ENCODE measurements around the gene FLYWCH2.

FLYWCH2 gene

GRCh38 chr16:2899564-2900072, 16.6 kb downstream of the FLYWCH2 start:
- TF ChIP-seq CTCF (IDR thresholded peaks at IDR 0.05; ENCODE audit: low read depth, low read length, missing control alignments), result no peak
- DNase-seq (ENCODE audit: extremely low read depth, low read depth), result no peak
- H3K4me3 ChIP-seq (replicated peaks; ENCODE audit: low read depth, low read length), result no peak overlapping the region

GRCh38 chr16:2900526-2901075, 17.6 kb downstream of the FLYWCH2 start:
- no peak for DNase-seq (ENCODE audit: extremely low read depth, low read depth)
- H3K4me3 ChIP-seq (replicated peaks; ENCODE audit: low read depth, low read length), result no peak overlapping the region
- no peak for TF ChIP-seq CTCF (IDR thresholded peaks at IDR 0.05; ENCODE audit: low read depth, low read length, missing control alignments)

GRCh38 chr16:2902337-2903130, 19.5 kb downstream of the FLYWCH2 start:
- DNase-seq (ENCODE audit: extremely low read depth, low read depth), result no peak
- no peak for TF ChIP-seq CTCF (IDR thresholded peaks at IDR 0.05; ENCODE audit: low read depth, low read length, missing control alignments)
- no peak overlapping the region for H3K4me3 ChIP-seq (replicated peaks; ENCODE audit: low read depth, low read length)

- DNase-seq (ENCODE audit: extremely low read depth, low read depth), result no peak
- TF ChIP-seq CTCF (IDR thresholded peaks at IDR 0.05; ENCODE audit: low read depth, low read length, missing control alignments), result peak; percentile 88
- peak overlapping the region; percentile 82 for H3K4me3 ChIP-seq (replicated peaks; ENCODE audit: low read depth, low read length)
Measured at GRCh38 chr16:2904100-2904921, 21.3 kb downstream of the FLYWCH2 start.

GRCh38 chr16:2904922-2905240, 21.9 kb downstream of the FLYWCH2 start:
- H3K4me3 ChIP-seq (replicated peaks; ENCODE audit: low read depth, low read length), result peak overlapping the region; percentile 82
- TF ChIP-seq CTCF (IDR thresholded peaks at IDR 0.05; ENCODE audit: low read depth, low read length, missing control alignments), result no peak
- DNase-seq (ENCODE audit: extremely low read depth, low read depth), result no peak

- peak; percentile 99 for DNase-seq (ENCODE audit: extremely low read depth, low read depth)
Measured at GRCh38 chr16:2905241-2905987, 22.4 kb downstream of the FLYWCH2 start.

More at GRCh38 chr16:2905241-2905987, 22.4 kb downstream of the FLYWCH2 start:
- no peak for TF ChIP-seq CTCF (IDR thresholded peaks at IDR 0.05; ENCODE audit: low read depth, low read length, missing control alignments)
- H3K4me3 ChIP-seq (replicated peaks; ENCODE audit: low read depth, low read length), result peak overlapping the region; percentile 82

Data from HFF-Myc (cell line).